K562 (cell line): ENCODE measurements around the gene ZDHHC14. TPM values are rescaled to one million over a fixed set of nuclear protein-coding genes. Genes with fewer than 3 reads are reported as not detected.

Source experiments
- FOXK2 ChIP-seq, 2 experiments: fragments of 450-650 bp; IDR thresholded peaks in 1 of 2; conservative IDR thresholded peaks in 1 of 2; 2 replicates each; pipeline ENCODE4 v1.6.1; 2016; ENCODE audit warnings: low read depth in 2 of 2, mild to moderate bottlenecking in 1 of 2
- FOXO4 ChIP-seq: fragments of 450-650 bp; formaldehyde crosslinking; IDR thresholded peaks from 2 replicates; pipeline ENCODE4 v1.4.0; 2020; ENCODE audit warnings: mild to moderate bottlenecking, moderate library complexity
- GABPA ChIP-seq: fragments of 200-800 bp; sonication (Bioruptor generic); conservative IDR thresholded peaks from 2 replicates; pipeline ENCODE4 v1.6.1; 2016; ENCODE audit warnings: low read depth, missing genetic modification characterization, missing compliant biosample characterization
- HDGF ChIP-seq: fragments of 450-650 bp; IDR thresholded peaks from 2 replicates; pipeline ENCODE4 v1.6.1; 2016
- HMG20A ChIP-seq: fragments of 450-650 bp; formaldehyde crosslinking; conservative IDR thresholded peaks from 2 replicates; pipeline ENCODE4 v1.4.0; 2020; ENCODE audit warnings: mild to moderate bottlenecking, mixed read lengths
- KLF10 ChIP-seq: fragments of 250-450 bp; sonication (Bioruptor Pico); IDR thresholded peaks from 2 replicates; pipeline ENCODE4 v1.6.1; 2021; ENCODE audit warnings: matching md5 sums
- LCOR ChIP-seq: sonication (generic); formaldehyde crosslinking; IDR thresholded peaks from 2 replicates; pipeline ENCODE4 v1.8.0; 2022; ENCODE audit warnings: mild to moderate bottlenecking, missing genetic modification reagents
- MAFF ChIP-seq: IDR thresholded peaks from 2 replicates; pipeline ENCODE4 v1.6.1; 2012; ENCODE audit warnings: low read length, improper control_type of control experiment
- MCM2 ChIP-seq: fragments of 450-650 bp; IDR thresholded peaks from 2 replicates; pipeline ENCODE4 v1.6.1; 2017; ENCODE audit warnings: low read depth, mild to moderate bottlenecking
- MECOM ChIP-seq: fragments of 250-450 bp; sonication (Bioruptor Pico); IDR thresholded peaks from 2 replicates; pipeline ENCODE4 v1.8.0; 2022; ENCODE audit warnings: inconsistent platforms
- MTA1 ChIP-seq: fragments of 450-650 bp; IDR thresholded peaks from 2 replicates; pipeline ENCODE4 v1.6.1; 2017; ENCODE audit warnings: borderline replicate concordance
- RAD21 ChIP-seq, 2 experiments: fragments of 250-450 bp in 1 of 2; fragments of 450-650 bp in 1 of 2; sonication (Bioruptor Pico) in 1 of 2; formaldehyde crosslinking in 1 of 2; IDR thresholded peaks in 1 of 2; conservative IDR thresholded peaks in 1 of 2; 2 replicates each; pipeline versions ENCODE4 v1.4.0 to v1.8.0; 2020 to 2022; ENCODE audit warnings: mild to moderate bottlenecking in 2 of 2, moderate library complexity in 1 of 2
- RBM17 ChIP-seq: fragments of 200-400 bp; formaldehyde crosslinking; IDR thresholded peaks from 2 replicates; pipeline ENCODE4 v1.6.1; 2017; ENCODE audit warnings: low read depth, mild to moderate bottlenecking, low read length, borderline replicate concordance
- TEAD2 ChIP-seq: fragments of 450-650 bp; IDR thresholded peaks from 2 replicates; pipeline ENCODE4 v1.6.1; 2016; ENCODE audit warnings: missing genetic modification characterization, control low read depth, missing compliant biosample characterization
- USF1 ChIP-seq: sonication (generic); formaldehyde crosslinking; IDR thresholded peaks from 2 replicates; pipeline ENCODE4 v1.9.0; 2022; ENCODE audit warnings: mild to moderate bottlenecking, missing genetic modification reagents
- ZEB2 ChIP-seq: fragments of 450-650 bp; IDR thresholded peaks from 2 replicates; pipeline ENCODE4 v1.6.1; 2016
- ZFX ChIP-seq: sonication (generic); formaldehyde crosslinking; IDR thresholded peaks from 2 replicates; pipeline ENCODE4 v1.8.0; 2022; ENCODE audit warnings: mild to moderate bottlenecking, missing genetic modification reagents, moderate library complexity
- ZNF143 ChIP-seq: sonication (generic); formaldehyde crosslinking; IDR thresholded peaks from 2 replicates; pipeline ENCODE4 v1.9.0; 2022; ENCODE audit warnings: mild to moderate bottlenecking, missing genetic modification reagents
- ZNF354B ChIP-seq: fragments of 250-450 bp; sonication (Bioruptor Pico); IDR thresholded peaks from 2 replicates; pipeline ENCODE4 v1.4.0; 2020
- polyA plus RNA-seq, 8 experiments: library from polyadenylated mRNA; depleted of rRNA in 4 of 8; stranded (reverse) in 5 of 8; unstranded in 3 of 8; fragments of >200 nt; fragmentation: Nextera tagmentation in 2 of 8; fragmentation: Illumina TruSeq in 1 of 8; extraction: Ambion mirVana in 2 of 8; extraction: Trizol in 1 of 8; gene quantifications; 2 replicates each; pipeline versions ENCODE4 v1.2.1 to v1.2.3, GENCODE V29; 2011 to 2014; ENCODE audit warnings: inconsistent platforms in 1 of 8, missing spikeins in 1 of 8
- total RNA-seq, 7 experiments: library from RNA; depleted of rRNA in 6 of 7; stranded (reverse); fragments of >200 nt in 6 of 7; fragmentation: Illumina TruSeq in 2 of 7; extraction: Trizol in 2 of 7; gene quantifications; 2 replicates each; pipeline versions ENCODE4 v1.2.1 to v1.2.3, GENCODE V29; 2011 to 2021; ENCODE audit warnings: low replicate concordance in 1 of 7
- TF ChIP-seq, protein P1 (sequence below): sonication (generic); formaldehyde crosslinking; IDR thresholded peaks from 2 replicates; pipeline ENCODE4 v1.8.1; 2023; ENCODE audit warnings: mild to moderate bottlenecking, missing genetic modification reagents, moderate library complexity
- TF ChIP-seq, protein P2 (sequence below): fragments of 250-450 bp; sonication (Bioruptor Pico); IDR thresholded peaks from 2 replicates; pipeline ENCODE4 v1.4.0; 2020; ENCODE audit warnings: mild to moderate bottlenecking, moderate library complexity
- TF ChIP-seq, protein P3 (sequence below): fragments of 450-650 bp; formaldehyde crosslinking; IDR thresholded peaks from 2 replicates; pipeline ENCODE4 v1.4.0; 2022; ENCODE audit warnings: missing genetic modification characterization

The ZDHHC14 gene
- total and polyA plus RNA-seq, 9 of the 15 experiments (the other 6 are each of a cell fraction or from before 2014, with no cell fraction given), result 0.92 to 23.1 (median 13.8) TPM

DNA sequence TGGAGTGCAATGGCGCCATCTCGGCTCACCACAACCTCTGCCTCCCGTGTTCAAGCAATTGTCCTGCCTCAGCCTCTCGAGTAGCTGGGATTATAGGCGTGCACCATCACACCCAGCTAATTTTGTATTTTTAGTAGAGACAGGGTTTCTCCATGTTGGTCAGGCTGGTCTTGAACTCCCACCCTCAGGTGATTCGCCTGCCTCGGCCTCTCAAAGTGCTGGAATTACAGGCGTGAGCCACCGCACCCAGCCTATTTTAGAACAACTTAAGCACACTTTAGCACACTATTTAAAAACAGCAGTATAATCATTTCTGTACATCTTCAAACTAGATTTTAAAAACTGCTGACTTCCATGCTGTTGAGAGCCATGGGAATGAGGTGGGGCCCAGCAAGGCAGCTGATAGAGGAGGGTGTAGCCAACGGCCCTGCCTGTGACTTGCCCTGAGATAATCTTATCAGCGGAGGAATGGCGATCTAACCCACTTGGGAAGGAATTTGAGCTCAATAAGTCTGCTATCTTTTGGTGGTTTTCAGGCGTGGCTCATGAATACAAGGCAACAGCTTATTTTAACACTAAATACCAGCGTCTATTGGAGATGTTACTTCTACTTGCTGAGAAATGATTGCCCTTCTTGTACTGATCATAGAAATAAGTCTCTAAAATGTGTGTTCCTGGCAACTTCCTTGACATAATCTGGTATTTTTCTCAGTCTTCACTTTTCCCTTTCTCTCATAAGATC lies 12.1 kb downstream of the ZDHHC14 start (continued):
- TF ChIP-seq, protein P1, sequence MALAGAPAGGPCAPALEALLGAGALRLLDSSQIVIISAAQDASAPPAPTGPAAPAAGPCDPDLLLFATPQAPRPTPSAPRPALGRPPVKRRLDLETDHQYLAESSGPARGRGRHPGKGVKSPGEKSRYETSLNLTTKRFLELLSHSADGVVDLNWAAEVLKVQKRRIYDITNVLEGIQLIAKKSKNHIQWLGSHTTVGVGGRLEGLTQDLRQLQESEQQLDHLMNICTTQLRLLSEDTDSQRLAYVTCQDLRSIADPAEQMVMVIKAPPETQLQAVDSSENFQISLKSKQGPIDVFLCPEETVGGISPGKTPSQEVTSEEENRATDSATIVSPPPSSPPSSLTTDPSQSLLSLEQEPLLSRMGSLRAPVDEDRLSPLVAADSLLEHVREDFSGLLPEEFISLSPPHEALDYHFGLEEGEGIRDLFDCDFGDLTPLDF (CRISPR knock-in tag), result no peak; the same call in 1 of the 2 replicates
- TF ChIP-seq RBM17 (no peak), FOXK2 (conservative IDR thresholded peaks at IDR 0.05 in 1 of 2, IDR thresholded peaks at IDR 0.05 in 1 of 2; ENCODE audit: low read depth in 2 of 2) (peak; percentile 27 to 45; a peak in 1 of 4 replicates), KLF10 (CRISPR knock-in tag) (no peak), TEAD2 (tag) (peak; percentile 71), HDGF (no peak), HMG20A (CRISPR knock-in tag) (no peak), ZNF143 (CRISPR knock-in tag) (no peak), LCOR (CRISPR knock-in tag) (no peak; the same call in 1 of the 2 replicates), MECOM (CRISPR knock-in tag) (no peak), MAFF (peak; percentile 59; the same call in 1 of the 2 replicates), GABPA (tag) (peak; percentile 47; the same call in 1 of the 2 replicates), ZEB2 (peak; percentile 59), MTA1 (peak; percentile 61; the same call in 1 of the 2 replicates), USF1 (CRISPR knock-in tag) (no peak), FOXO4 (no peak), ZFX (peak; percentile 63), RAD21 (CRISPR knock-in tag; conservative IDR thresholded peaks at IDR 0.05 in 1 of 2, IDR thresholded peaks at IDR 0.05 in 1 of 2) (0 out of 4 replicates have a peak, but pooled peaks of 1 of the 2 experiments have one; percentile 13), MCM2 (no peak), ZNF354B (CRISPR knock-in tag) (no peak)
- TF ChIP-seq, protein P2, sequence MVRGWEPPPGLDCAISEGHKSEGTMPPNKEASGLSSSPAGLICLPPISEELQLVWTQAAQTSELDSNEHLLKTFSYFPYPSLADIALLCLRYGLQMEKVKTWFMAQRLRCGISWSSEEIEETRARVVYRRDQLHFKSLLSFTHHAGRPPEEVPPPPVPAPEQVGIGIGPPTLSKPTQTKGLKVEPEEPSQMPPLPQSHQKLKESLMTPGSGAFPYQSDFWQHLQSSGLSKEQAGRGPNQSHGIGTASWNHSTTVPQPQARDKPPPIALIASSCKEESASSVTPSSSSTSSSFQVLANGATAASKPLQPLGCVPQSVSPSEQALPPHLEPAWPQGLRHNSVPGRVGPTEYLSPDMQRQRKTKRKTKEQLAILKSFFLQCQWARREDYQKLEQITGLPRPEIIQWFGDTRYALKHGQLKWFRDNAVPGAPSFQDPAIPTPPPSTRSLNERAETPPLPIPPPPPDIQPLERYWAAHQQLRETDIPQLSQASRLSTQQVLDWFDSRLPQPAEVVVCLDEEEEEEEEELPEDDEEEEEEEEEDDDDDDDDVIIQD, result no peak
- TF ChIP-seq, protein P3, sequence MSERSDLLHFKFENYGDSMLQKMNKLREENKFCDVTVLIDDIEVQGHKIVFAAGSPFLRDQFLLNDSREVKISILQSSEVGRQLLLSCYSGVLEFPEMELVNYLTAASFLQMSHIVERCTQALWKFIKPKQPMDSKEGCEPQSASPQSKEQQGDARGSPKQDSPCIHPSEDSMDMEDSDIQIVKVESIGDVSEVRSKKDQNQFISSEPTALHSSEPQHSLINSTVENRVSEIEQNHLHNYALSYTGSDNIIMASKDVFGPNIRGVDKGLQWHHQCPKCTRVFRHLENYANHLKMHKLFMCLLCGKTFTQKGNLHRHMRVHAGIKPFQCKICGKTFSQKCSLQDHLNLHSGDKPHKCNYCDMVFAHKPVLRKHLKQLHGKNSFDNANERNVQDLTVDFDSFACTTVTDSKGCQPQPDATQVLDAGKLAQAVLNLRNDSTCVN (CRISPR knock-in tag), result no peak
